Measurements from ENCODE around the gene NOXA1.

GRCh38 chr9:137380171-137380570 lies 43.0 kb upstream of the NOXA1 start:
- TF ChIP-seq CTCF (IDR thresholded peaks at IDR 0.05) (no peak), POLR2A (IDR thresholded peaks at IDR 0.05) (no peak), EP300 (IDR thresholded peaks at IDR 0.05) (no peak)
